C4-2B (cell line): Measurements from ENCODE around the gene NHS.

ENCODE experiments used
- ZFX ChIP-seq: fragments of 450-650 bp; IDR thresholded peaks from 2 replicates; pipeline ENCODE4 v1.6.1; 2017
- TF ChIP-seq, protein P1 (sequence below): fragments of 450-650 bp; conservative IDR thresholded peaks from 2 replicates; pipeline ENCODE4 v1.5.1; 2017; ENCODE audit warnings: mild to moderate bottlenecking

DNA sequence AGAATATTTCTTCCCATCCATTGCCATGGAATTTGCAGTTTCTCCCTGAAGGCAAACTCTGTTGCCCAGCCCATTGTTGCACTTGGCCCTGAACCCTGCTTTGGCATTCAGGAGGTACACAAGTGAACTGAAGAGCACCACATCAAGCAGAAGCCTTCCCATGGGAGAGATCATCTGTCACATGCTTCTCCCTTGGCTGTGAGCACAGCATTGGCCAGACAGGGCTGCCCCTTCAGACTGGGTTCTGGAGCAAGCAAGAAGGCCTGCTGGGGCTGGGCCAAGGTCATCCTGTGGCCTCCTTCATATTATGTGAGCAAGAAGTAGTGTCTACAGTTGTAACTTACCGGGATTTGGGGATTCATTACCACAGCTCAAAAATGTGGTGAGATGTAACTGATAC lies 385.0 kb downstream of the NHS start:
- TF ChIP-seq, protein P1, sequence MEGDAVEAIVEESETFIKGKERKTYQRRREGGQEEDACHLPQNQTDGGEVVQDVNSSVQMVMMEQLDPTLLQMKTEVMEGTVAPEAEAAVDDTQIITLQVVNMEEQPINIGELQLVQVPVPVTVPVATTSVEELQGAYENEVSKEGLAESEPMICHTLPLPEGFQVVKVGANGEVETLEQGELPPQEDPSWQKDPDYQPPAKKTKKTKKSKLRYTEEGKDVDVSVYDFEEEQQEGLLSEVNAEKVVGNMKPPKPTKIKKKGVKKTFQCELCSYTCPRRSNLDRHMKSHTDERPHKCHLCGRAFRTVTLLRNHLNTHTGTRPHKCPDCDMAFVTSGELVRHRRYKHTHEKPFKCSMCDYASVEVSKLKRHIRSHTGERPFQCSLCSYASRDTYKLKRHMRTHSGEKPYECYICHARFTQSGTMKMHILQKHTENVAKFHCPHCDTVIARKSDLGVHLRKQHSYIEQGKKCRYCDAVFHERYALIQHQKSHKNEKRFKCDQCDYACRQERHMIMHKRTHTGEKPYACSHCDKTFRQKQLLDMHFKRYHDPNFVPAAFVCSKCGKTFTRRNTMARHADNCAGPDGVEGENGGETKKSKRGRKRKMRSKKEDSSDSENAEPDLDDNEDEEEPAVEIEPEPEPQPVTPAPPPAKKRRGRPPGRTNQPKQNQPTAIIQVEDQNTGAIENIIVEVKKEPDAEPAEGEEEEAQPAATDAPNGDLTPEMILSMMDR: no peak
- TF ChIP-seq ZFX: no peak
